Kidney (tissue), 14 donors: ENCODE data around the gene DDX54. TPM values are rescaled to one million over a fixed set of nuclear protein-coding genes. Genes with fewer than 3 reads are reported as not detected.
A peak's percentile ranks its signal among the peaks of the same experiment; 100 is the strongest.
"Not testable (repeated sequence)": the region's sequence is repeated elsewhere in the genome, so short reads cannot be mapped to it uniquely, and the experiment has no call there.

Experiments
- DNase-seq, 5 donors: peaks; one replicate each; pipeline ENCODE4 v3.0.0-alpha.2; 2013 to 2020
- FAIRE-seq: peaks from 2 replicates; lab custom pipeline; 2012; peaks lifted over from hg19 to GRCh38; lab: Jason Lieb, UNC
- H3K27ac ChIP-seq, 2 donors: one replicate each; pipeline ENCODE4 v1.7.0; 2013; ENCODE audit warnings: low read depth in 2 of 2, low read length in 2 of 2, inconsistent platforms in 1 of 2
- H3K27me3 ChIP-seq: one replicate; pipeline ENCODE4 v1.7.1; 2013; ENCODE audit warnings: low read length, inconsistent platforms; ENCODE audit not compliant: control insufficient read depth, insufficient read depth
- H3K36me3 ChIP-seq, 3 donors: one replicate each; pipeline versions ENCODE4 v1.7.0 to v1.7.1; 2013; ENCODE audit warnings: low read length in 3 of 3, control low read depth in 1 of 3, inconsistent platforms in 1 of 3; ENCODE audit not compliant: insufficient read depth in 3 of 3, control insufficient read depth in 2 of 3
- H3K4me1 ChIP-seq, 3 donors: one replicate each; pipeline versions ENCODE4 v1.7.0 to v1.7.1; 2013; ENCODE audit warnings: low read length in 3 of 3, inconsistent platforms in 1 of 3, low read depth in 1 of 3; ENCODE audit not compliant: control insufficient read depth in 2 of 3, insufficient read depth in 2 of 3
- H3K4me3 ChIP-seq, 3 donors: one replicate each; pipeline versions ENCODE4 v1.7.0 to v1.8.1; 2013; ENCODE audit warnings: low read length in 3 of 3, control low read depth in 1 of 3, inconsistent platforms in 1 of 3
- H3K9ac ChIP-seq, 3 donors: one replicate each; pipeline versions ENCODE4 v1.7.0 to v1.7.1; 2013; ENCODE audit warnings: low read length in 3 of 3, control low read depth in 1 of 3, inconsistent platforms in 1 of 3
- H3K9me3 ChIP-seq, 3 donors: one replicate each; pipeline versions ENCODE4 v1.7.0 to v1.7.1; 2013; ENCODE audit warnings: low read length in 3 of 3, control low read depth in 1 of 3, inconsistent platforms in 1 of 3; ENCODE audit not compliant: control insufficient read depth in 2 of 3, insufficient read depth in 1 of 3
- intact Hi-C: fragments of 100-400 bp; cut with DNase I; formaldehyde crosslinking; loops from one replicate; pipeline ENCODE4 v1.11.1; 2022
- polyA plus RNA-seq: library from polyadenylated mRNA; stranded (reverse); fragments of 350-450 nt; fragmentation: Illumina TruSeq; extraction: RNeasy Lipid Tissue Mini Kit (QIAGEN cat#74804); gene quantifications from one replicate; pipeline ENCODE4 v1.2.3, GENCODE V29; 2014; ENCODE audit warnings: low read depth, low replicate concordance; ENCODE audit not compliant: insufficient read depth
- total RNA-seq: library from RNA; stranded (reverse); fragmentation: NEBNext Ultra II Directional; extraction: Animal tissue kit (Norgen Biotek cat#: 25700); gene quantifications from one replicate; pipeline ENCODE4 v1.2.1, GENCODE V29; 2021
- TF ChIP-seq, protein P1 (sequence below): IDR thresholded peaks from 3 replicates; pipeline ENCODE4 v1.5.1; 2012; ENCODE audit warnings: mild to moderate bottlenecking, moderate library complexity, borderline replicate concordance; ENCODE audit not compliant: insufficient read depth; ENCODE audit errors: extremely low read depth
- donor health status: control.
- donor health status: control.
- donor health status: control.
- donor health status: control.
- donor health status: control.
- donor health status: DM: yes; HTN: yes; CAD: no.
- donor health status: Normal renal cell carcinoma (clear cell type).

DDX54 gene
- total and polyA plus RNA-seq, 2 donors from 2014 or later, result 55.4 to 62.0 TPM

DNA sequence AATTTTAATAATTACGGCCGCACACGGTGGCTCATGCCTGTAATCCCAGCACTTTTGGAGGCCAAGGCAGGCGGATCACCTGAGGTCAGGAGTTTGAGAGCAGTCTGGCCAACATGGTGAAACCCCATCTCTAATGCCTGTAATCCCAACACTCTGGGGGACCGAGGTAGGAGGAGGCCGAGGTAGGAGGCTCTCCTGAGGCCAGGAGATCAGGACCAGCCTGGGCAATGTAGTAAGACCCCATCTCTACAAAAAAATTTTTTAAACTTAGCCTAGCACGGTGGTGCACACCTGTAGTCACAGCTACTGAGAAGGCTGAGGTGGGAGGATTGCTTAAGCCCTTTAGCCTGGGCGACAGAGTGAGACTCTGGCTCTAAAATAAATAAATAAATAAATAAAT lies 41.3 kb downstream of the DDX54 start:
- H3K4me3 ChIP-seq, result no peak overlapping the region
- no peaks in the 10 kb centered on the region for H3K27me3 ChIP-seq
- DNase-seq (no peak), FAIRE-seq (no peak)
- H3K4me1 ChIP-seq, result peaks cover 0 to 2% (median 0%) of the 10 kb centered on the region in 3 donors
- intact Hi-C loops, result no loop called here
- H3K27ac ChIP-seq, result no peak overlapping the region
- TF ChIP-seq, protein P1, sequence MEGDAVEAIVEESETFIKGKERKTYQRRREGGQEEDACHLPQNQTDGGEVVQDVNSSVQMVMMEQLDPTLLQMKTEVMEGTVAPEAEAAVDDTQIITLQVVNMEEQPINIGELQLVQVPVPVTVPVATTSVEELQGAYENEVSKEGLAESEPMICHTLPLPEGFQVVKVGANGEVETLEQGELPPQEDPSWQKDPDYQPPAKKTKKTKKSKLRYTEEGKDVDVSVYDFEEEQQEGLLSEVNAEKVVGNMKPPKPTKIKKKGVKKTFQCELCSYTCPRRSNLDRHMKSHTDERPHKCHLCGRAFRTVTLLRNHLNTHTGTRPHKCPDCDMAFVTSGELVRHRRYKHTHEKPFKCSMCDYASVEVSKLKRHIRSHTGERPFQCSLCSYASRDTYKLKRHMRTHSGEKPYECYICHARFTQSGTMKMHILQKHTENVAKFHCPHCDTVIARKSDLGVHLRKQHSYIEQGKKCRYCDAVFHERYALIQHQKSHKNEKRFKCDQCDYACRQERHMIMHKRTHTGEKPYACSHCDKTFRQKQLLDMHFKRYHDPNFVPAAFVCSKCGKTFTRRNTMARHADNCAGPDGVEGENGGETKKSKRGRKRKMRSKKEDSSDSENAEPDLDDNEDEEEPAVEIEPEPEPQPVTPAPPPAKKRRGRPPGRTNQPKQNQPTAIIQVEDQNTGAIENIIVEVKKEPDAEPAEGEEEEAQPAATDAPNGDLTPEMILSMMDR, result no peak
- H3K9ac ChIP-seq, result no peak overlapping the region
- peaks cover 0 to 4% (median 0%) of the 10 kb centered on the region in 3 donors for H3K9me3 ChIP-seq
- no peaks in the 10 kb centered on the region for H3K36me3 ChIP-seq

DNA sequence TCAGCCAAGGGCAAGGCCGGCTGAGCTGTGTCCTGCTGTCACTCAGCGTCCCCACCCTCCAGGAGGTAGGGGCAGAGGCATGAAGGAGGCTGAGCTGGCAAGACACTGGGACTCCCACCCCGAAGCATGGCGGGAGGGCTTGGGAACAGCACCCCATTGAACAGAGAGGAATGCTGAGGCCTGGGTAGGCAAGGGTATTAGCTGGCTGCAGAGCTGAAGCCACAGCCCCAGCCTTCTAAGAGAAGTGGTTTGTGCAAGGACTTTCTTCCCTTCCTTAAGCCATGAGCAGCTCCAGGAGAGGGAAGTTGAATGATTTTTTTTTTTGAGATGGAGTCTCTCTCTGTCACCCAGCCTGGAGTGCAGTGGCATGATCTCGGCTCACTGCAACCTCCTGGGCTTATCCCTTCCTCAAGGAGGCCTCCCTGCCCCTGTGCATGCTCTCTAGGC lies 42.4 kb downstream of the DDX54 start:
- peaks cover 0 to 8% (median 5%) of the 10 kb centered on the region in 3 donors for H3K4me1 ChIP-seq
- H3K27ac ChIP-seq, result peak overlapping the region in 1 of 2 donors; percentile 41

DNA sequence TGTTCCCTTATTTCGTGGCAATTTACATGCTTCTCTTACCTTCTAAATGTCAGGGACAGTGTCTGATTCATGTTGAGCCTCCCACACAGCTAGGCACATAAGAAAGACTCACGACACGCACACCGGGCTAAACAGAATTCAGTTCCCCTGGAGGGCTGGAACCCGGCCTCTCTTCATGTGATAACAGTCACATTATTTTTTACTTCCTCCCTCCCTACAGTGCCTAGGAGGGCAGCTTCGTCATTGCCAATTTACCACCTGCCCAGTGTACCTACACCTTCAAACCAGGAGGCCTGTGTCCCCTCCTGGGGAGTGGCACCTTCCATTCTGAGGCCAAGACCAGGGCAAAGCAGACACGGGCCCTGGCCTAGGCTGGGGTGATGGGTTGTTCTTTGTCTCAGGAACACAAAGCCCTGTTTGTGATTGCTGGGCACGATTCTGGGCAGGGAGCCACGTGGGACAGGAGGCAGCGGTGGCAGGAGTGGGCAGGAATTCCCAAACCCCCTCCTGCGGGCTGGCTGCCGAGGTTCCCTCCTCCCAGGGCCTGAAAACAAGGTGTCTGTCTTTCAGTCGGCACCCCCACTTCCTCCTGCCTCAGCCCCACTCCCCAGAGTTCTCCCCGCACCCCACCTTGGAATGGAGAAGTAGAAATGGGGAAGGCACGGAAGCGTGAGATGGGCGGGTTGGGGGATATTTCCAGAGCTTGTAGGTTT lies 42.9 kb downstream of the DDX54 start:
- DNase-seq, result peak in 1 of 5 donors; percentile 92
- Histone ChIP-seq H3K4me1 (peaks cover 0 to 10% (median 5%) of the 10 kb centered on the region in 3 donors), H3K9ac (no peak overlapping the region), H3K4me3 (no peak overlapping the region), H3K27ac (peak overlapping the region; percentile 20 to 64), H3K27me3 (no peaks in the 10 kb centered on the region), H3K9me3 (peaks cover 0 to 4% (median 0%) of the 10 kb centered on the region in 3 donors), H3K36me3 (no peaks in the 10 kb centered on the region)
- TF ChIP-seq, protein P1, result no peak
- intact Hi-C loops, result no loop called here
- FAIRE-seq, result no peak

More for the DNA sequence above, 42.4 kb downstream of the DDX54 start:
- intact Hi-C loops, result no loop called here
- Histone ChIP-seq H3K4me3 (no peak overlapping the region), H3K27me3 (no peaks in the 10 kb centered on the region), H3K36me3 (no peaks in the 10 kb centered on the region), H3K9me3 (peaks cover 0 to 4% (median 0%) of the 10 kb centered on the region in 3 donors), H3K9ac (no peak overlapping the region)
- DNase-seq (no peak), FAIRE-seq (no peak)
- TF ChIP-seq, protein P1, result no peak

DNA sequence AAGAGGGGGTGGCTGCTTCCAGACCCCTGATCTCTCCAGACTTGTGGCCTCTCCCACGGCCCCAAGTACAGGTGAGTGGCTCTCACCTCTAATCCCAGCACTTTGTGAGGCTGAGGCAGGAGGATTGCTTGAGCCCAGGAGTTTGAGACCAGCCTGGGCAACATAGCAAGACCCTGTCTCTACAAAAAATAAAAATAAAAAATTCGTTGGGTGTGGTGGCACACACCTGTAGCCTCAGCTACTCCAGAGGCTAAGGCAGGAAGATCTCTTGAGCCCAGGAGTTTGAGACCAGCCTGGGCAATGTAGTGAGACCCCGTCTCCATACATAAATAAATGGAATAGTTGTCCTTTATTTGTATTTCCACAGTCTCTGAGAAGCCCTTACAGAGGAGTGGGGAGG lies 43.6 kb downstream of the DDX54 start:
- intact Hi-C loops, H3K27me3 ChIP-seq, H3K4me3 ChIP-seq, H3K9me3 ChIP-seq, H3K36me3 ChIP-seq, H3K9ac ChIP-seq, FAIRE-seq: not testable (repeated sequence)
- H3K27ac ChIP-seq, result peak overlapping the region in 1 of 2 donors; percentile 64
- peaks cover 0 to 10% (median 5%) of the 10 kb centered on the region in 3 donors for H3K4me1 ChIP-seq
- DNase-seq, result peak in 1 of 5 donors; percentile 48
